AML-193 (cell line): ENCODE data around the gene TEX19.
"Not testable (repeated sequence)": the region's sequence is repeated elsewhere in the genome, so short reads cannot be mapped to it uniquely, and the experiment has no call there.

Experiments
- DNase-seq, 2 experiments: peaks; one replicate each; lab custom pipeline; 2025; lab: John Stamatoyannopoulos, UW

TEX19 gene

DNA sequence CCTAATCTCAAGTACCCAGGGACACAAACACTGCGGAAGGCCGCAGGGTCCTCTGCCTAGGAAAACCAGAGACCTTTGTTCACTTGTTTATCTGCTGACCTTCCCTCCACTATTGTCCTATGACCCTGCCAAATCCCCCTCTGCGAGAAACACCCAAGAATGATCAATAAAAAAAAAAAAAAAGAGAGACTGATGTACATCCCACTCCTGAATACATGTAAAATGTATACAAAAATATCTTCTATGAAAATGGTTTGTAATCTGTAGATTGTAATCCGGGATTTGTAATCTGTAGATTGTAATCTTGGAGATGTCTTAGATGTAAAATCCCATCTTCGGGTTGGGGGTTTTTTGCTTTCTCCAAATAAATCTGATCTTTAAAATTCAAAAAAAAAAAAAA, 18.2 kb downstream of the TEX19 start:
- DNase-seq = not testable (repeated sequence)

DNA sequence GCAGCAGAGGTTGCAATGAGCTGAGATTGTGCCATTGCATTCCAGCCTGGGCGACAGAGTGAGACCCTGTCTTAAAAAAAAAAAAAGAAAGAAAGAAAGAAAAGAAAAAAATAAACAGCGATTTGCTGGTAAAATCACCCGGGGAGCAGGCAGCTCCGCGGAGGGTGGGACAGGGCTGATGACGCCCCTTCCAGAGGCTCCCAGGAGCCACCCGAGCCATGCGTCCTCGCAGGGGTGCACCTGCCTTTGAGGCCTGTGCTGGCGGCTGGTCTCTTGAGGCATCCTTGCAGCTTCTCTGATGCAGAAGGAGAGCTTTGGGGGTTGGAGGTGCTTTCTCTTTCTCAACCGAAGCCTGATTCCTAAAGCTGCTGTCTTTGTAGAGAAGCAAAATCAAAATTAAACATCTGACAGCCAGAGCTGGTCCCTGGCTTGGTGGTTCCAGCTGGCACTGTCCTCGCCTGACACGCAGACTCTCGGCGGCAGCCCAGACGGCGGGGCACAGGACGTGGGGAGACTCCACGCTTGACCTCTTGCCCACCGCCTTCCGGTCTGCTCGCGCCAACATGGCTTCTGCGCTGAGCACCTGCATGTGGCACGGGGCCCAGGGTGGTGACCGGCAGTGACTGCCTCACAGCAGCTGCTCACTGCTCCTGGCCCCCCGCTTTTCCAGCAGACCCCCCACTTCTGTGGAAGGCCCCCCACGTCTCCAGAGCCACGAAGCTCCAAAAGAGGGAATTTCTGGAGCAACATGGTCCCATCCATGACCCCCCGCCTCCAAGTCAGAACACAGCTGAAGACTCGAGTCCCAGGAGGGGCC, 19.1 kb downstream of the TEX19 start:
- DNase-seq = no peak

DNA sequence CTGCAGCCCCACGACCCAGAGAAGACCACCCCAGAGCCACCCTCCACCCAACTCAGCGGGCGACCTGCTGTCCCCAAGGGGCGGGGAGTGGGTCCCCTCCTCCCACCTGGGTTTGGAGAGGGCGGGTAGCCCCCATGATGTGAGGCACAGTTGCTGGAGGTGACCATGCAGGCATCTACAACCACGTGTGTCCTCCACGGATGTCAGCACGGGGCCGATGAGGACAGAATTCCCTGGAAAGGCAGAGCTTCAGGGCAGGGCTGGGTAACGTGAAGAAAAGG, 19.6 kb downstream of the TEX19 start:
- DNase-seq = no peak

DNA sequence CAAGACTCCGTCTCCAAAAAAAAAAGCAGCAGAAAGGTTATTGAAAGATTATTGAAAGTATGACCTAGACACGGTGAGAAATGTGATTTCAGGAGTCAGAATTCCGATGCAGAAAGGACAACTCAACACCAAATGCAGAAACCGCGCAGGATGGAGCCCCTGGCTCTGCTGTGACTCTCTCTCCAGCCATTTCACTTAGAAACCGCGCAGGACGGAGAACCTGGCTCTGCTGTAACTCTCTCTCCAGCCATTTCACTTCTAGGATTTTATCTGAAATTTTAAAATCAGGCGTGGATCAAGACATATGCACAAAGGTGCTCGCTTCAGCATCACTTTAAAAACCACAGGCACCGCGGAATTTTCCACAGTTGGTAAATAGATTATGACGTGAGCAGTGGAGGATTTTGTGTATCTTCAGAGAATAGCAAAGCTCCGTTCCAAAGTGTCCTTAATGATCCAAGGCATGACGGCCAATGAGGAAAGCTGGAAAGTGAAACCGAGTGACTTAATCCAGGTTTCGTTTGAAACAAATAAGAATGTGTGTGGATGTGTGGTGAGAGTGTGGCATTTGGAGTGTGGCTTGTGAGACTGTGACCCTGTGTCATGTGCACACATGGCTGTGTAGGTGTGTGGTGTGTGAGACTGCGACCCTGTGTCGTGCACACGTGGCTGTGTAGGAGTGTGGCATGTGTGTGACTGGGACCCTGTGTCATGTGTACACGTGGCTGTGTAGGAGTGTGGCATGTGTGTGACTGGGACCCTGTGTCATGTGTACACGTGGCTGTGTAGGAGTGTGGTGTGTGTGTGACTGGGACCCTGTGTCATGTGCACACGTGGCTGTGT, 22.0 kb downstream of the TEX19 start:
- DNase-seq = no peak

DNA sequence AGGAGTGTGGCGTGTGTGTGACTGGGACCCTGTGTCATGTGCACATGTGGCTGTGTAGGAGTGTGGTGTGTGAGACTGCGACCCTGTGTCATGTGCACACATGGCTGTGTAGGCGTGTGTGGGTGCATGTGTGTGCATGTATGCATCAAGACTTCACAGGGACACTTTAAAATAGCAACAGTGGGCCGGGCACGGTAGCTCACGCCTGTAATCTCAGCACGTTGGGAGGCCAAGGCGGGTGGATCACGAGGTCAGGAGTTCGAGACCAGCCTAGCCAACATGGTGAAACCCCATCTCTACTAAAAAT, 22.6 kb downstream of the TEX19 start:
- DNase-seq = not testable (repeated sequence)

DNA sequence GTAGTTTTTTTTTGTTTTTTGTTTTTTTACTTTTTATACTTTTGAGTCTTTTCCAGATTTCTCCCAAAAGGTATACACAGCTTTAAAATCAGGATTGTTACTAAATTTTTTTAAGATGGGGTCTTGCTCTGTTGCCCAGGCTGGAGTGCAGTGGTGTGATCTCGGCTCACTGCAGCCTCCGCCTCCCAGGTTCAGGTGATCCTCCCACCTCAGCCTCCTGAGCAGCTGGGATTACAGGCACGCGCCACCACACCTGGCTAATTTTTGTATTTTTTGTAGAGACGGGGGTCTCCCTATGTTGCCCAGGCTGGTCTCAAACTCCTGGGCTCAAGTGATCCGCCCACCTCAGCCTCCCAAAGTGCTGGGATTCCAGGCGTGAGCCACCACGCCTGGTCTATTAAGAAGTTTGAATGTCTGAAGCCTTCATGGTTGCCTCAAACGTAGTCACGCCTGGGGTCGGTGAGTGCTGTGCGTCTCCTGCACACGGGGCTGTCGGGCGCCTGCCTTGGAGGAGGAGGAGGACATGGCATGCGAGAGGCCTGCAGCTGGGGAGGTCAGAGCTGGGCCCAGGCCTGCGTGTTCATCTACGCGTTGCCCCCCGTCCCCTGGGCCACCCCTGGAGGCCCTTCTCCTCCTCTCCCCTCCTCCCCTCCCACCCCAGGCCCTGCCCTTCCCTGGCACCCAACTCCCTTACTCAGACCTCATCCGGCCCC, 23.3 kb downstream of the TEX19 start:
- not testable (repeated sequence) for DNase-seq

DNA sequence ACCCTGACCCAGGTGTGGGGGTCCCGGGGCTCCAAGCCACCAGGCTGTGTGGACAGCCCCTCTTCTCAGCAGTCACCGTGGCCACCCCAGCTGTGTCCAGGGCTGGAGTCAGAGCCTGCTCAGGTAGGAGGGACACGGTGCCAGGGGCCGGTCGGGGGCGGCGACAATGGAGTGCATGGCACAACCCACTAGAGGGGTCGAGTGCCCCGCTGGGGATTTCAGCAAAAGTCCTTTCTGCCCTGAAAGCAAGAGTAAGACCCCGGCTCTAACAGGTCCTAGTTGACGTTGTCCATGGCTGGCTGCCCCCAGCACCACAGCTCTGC, 23.8 kb downstream of the TEX19 start:
- DNase-seq = no peak

DNA sequence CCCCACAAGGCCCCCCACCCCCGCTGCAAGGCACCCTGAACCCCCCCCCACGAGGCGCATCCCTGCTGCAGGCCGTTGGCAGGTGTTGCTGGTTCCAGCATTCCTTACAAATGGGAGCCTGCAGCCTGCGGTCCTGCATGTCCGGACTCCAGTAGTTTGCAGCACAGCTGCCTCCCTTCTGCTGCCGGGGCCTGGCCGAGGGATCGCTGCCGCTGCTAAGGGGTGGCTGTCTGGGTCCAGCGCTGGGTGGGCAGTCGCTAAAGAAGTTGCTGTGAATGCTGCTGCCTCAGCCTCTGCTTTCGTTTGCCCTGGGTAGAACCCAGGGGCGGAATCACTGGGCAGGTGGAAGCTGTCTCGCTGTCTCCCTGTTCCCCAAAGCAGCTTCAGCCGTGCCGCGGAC, 24.4 kb downstream of the TEX19 start:
- DNase-seq = no peak

DNA sequence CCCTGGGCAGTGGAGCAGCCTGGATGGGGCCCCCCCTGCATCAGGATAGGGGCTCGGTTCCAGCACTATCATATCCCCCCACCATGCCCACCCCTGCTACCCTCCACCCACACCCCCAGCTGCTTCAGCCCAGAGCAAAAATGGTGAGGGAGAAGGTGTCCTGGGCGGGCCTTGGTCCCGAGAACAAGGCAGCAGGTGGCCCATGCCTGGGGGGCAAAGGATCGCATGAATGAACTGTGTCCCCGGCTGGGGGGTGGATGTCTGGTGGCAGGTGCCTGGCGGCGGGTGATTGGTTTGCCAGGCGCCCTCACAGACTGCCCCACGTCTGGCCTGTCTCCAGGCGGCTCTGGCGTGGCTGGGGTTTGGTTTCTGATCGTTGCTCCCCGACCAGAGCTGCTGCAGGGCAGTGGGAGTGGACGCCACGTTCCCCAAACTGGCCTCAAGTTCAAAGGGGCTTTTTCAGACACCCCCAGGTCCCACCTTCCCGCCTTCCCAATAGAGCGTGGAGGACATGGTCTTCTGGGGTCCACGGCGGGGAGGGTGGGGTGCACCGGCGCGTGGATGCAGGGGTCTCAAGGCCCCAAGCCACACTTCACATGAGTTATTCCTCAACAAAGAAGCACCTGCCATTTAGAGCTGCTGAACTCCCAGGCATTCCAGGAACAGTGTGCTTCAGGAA, 25.1 kb downstream of the TEX19 start:
- DNase-seq = no peak

DNA sequence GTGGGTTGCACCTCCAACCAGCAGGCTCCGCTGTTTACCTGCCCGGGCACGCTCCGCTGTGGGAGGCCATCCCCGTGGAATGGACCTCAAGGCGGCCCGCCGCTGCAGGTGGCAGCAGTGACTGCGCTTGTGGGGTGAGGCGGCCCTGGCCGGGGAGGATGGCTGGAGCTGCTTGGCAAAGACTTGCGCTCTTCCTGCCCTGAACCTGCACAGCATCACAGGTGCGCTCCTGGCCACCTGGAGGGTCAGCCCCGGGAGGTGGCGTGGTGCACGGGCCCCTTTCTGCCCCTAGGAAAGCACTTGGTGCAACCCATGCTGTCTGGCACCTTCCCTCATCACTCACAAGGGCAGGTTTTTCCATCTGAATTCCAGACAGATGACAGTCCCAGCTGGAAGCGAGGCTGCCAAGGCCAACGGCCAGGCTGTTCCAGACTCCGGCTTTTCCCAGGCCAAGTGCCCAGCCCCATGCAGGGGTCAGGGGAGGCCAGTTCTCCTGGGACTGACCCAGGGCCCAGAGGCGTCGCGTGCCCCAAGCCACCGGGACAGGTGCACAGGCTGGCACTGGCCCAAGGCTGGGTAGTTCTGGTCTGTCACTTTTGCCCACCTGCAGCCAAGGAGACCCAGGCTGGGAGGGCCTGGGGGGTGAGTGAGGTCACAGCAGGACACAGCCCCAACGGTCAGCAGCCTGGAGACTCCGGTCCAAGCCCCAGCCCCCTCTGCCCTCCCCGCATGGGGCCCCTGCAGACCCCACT, 25.9 kb downstream of the TEX19 start:
- no peak for DNase-seq

DNA sequence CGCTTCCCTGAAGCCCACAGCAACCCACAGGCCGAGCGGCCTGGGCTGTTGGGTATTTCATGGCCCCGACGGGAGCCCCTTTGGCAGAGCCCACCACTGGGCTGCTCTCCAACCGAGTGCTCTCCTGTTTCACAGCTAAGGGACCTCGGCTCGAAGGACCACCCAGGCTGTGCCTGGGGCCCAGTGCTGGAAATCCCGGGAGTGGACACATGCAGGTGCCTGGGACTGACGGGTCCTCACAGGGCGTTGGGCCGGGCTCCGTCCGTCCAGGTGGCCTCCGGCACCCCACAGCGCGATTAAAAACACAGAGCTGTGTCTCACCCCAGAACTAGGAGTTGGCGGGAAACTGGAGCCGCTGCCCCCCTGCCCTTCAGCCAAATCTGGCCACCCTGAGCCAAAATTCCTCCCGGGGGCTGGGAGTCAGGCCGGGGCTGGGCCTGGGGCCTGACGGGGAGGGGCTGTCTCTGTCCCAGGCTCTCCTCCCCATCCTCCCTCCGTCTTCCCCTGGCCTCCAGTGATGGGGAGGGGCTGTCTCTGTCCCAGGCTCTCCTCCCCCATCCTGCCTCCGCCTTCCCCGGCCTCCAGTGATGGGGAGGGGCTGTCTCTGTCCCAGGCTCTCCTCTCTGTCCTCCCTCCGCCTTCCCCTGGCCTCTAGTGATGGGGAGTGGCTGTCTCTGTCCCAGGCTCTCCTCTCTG, 26.7 kb downstream of the TEX19 start:
- DNase-seq = no peak

DNA sequence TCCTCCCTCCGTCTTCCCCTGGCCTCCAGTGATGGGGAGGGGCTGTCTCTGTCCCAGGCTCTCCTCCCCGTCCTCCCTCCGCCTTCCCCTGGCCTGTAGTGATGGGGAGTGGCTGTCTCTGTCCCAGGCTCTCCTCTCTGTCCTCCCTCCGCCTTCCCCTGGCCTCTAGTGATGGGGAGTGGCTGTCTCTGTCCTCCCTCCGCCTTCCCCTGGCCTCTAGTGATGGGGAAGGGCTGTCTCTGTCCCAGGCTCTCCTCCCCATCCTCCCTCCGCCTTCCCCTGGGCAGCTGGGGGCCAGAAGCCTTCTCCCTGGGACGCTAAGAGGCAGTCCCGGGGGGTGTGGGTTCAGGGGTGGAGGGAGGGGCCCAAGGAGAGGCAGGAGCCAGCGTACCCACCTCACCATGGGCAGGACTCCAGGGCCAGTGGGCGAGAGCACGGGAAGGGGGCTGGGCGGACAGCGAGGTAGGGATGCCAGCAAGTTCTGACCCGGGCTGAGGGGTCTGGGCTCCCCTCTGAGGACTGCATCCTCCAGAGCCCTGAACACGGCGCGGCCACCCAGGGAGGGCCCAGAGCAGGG, 27.3 kb downstream of the TEX19 start:
- no peak for DNase-seq

DNA sequence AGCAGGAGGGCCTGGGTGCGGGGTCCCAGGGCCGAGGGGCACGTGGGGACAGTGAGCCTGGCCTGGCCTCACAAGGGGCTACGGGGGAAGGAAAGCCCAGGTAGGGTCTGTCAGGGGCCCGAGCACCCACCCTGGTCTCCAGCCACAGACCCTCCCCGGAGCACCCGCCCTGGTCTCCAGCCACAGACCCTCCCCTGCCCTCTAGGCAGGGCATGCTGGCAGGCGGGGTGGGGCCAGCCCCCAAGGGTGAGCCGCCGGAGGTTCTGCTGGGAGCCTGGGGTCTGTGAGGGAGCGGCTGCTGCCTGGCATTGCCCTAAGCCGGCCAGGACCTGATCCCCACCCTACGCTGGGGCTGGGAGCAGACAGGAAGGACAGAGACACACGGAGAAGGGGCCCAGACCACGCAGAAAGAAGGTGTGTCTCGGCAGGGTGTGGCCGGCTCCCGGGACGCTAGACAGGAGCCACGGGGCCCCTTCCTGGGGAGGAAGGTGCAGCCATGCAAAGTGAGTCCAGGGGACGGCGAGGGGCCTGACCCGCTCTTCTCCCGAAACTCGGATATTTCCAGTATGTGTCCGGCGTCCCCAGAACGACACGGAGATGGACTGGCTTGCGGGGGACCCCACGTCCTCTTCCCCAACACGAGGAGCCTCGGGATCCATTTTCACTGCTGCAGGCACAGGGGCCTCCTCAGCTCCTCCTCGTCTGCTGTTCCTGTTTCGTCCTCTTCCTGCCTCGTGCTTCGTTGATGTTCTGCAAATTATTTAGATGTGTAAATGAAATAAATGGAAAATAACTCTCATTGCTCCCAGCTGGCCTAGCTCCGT, 28.0 kb downstream of the TEX19 start:
- no peak for DNase-seq

DNA sequence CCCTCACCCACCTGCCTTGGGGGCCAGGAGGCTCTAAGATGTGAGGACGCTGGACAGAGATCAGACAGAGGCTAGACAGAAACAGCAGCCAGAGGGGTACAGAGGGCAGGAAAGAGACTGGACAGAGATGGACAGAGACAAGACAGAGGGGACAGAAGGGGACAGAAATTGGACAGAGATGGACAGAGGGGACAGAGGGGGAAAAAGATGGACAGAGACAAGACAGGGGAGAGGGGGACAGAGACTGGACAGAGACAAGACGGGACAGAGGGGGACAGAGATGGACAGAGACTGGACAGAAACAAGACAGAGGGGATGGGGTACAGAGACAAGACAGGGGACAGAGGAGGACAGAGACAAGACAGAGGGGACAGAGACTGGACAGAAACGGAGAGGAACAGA, 28.7 kb downstream of the TEX19 start:
- no peak for DNase-seq

DNA sequence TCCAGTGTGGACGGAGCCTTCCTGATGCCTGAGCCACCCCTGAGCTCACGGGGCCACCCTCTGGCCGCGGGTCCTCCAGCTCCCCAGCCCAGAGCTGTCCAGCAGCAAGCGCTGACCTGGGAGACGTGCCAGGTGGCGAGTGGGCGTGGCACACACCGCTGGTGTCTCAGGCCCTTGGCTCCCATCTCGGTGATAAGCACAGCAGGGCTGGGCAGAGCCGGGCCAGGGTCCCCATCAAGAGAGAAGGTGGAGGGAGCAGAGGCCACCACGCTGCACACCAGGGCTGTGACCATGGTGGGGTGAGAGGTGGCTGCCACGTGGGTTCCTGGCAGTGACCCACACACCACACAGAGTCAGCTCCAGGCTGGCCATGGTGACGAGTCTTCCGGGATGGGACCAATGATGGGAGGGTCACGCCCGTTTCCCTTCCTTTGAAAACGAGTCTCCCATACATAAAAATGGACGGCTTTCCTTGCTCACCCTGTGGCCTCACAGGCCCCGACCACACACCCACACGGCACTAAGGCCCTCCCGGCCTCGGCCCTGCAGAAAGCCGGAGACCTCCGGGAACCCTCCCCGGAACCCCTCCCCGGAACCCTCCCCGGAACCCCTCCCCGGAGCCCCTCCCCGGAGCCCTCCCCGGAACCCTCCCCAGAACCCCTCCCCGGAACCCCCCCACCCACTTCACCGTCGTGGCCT, 29.3 kb downstream of the TEX19 start:
- no peak for DNase-seq

DNA sequence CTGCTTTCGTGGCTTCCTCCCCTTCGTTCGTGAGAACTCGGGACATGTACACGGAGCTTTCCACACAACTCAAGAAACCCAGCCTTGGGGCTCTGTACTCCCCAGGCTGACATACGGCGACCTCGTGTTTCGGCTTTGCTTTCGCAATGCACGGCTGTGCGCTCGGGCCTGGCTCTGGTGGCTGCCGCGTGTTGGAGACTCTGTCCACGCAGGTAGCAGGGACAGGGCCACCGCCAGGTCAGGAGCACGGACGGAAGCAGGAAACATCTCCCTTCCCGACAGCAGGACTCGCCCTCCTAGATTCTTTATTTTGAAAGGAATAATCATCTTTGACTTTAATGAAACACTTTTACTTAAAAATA, 29.9 kb downstream of the TEX19 start:
- DNase-seq = no peak

DNA sequence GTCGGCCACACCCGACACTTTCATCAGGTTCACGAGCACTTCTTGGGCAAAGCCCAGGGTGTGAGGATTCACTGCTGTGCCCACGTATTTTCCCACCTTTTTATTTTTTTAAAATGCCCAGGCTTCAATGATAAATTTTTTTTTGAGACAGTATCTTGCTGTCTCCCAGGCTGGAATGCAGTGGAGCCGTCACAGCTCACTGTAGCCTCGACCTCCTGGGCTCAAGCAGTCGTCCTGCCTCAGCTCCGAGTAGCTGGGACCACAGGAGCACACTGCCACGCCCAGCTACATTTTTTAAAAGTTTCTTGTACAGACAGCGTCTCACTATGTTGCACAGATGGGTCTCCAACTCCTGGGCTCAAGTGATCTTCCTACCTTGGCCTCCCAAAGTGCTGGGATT, 30.3 kb downstream of the TEX19 start:
- DNase-seq = no peak

DNA sequence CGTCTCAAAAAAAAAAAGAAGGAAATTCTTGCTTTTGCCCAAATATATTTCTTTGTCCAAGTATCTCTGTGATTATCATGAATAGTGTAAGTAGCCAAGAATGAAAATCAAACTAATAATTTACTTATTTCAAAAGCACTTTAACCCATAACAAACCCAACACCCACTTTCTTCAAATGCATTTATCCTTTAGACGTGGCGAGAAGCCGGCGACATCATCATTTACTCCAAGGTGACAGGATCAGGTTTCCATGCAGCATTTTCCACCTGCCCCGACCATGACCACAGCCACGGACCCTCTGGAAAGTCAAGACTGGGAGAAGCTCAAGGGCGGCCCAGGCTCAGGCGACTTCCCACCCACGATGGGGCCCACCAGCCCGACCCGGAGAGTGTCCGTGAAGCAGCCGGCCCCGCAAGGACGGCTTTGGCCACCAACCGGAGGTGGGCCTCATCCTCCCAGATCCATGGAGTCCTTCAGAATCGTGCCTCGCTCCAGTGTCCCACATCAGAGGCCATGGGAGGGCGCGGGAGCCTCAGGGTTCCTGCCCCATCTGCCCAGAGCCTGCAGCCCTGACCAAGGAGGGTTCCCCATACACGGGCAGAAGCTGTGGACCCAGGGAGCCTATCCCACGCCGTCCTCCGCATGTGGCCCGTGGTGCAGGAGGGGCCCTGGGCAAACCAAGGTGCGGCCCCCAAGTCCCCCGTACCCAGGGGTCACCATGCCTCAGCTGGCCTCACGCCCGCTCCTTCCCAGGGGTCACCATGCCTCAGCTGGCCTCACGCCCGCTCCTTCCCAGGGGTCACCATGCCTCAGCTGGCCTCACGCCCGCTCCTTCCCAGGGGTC, 31.2 kb downstream of the TEX19 start:
- no peak for DNase-seq
